SH-SY5Y (cell line): ENCODE data around the gene ARHGEF4.

Source experiments
- GATA2 ChIP-seq: IDR thresholded peaks from 2 replicates; pipeline ENCODE4 v1.6.1; 2011; ENCODE audit warnings: mild to moderate bottlenecking, low read depth, low read length
- GATA3 ChIP-seq: IDR thresholded peaks from 2 replicates; pipeline ENCODE4 v1.6.1; 2011; ENCODE audit warnings: low read depth, mild to moderate bottlenecking, low read length, moderate library complexity

The ARHGEF4 gene

GRCh38 chr2:131043199-131044074 is 206.7 kb downstream of the ARHGEF4 start:
- no peak for TF ChIP-seq GATA2
- TF ChIP-seq GATA3 = no peak

- TF ChIP-seq GATA2 (no peak), GATA3 (no peak)
Observed at GRCh38 chr2:131044075-131044756, 207.5 kb downstream of the ARHGEF4 start.

- TF ChIP-seq GATA2 = no peak
- no peak for TF ChIP-seq GATA3
Observed at GRCh38 chr2:131044757-131045150, 208.0 kb downstream of the ARHGEF4 start.

GRCh38 chr2:131045286-131046027 is 208.7 kb downstream of the ARHGEF4 start:
- no peak for TF ChIP-seq GATA2
- no peak for TF ChIP-seq GATA3

GRCh38 chr2:131046028-131046917 is 209.6 kb downstream of the ARHGEF4 start:
- TF ChIP-seq GATA2 (no peak), GATA3 (no peak)

- TF ChIP-seq GATA2 = no peak
- no peak for TF ChIP-seq GATA3
Observed at GRCh38 chr2:131046918-131047652, 210.4 kb downstream of the ARHGEF4 start.

GRCh38 chr2:131047920-131048560 is 211.3 kb downstream of the ARHGEF4 start:
- TF ChIP-seq GATA3 (no peak), GATA2 (no peak)

GRCh38 chr2:131048641-131049040 is 211.9 kb downstream of the ARHGEF4 start:
- TF ChIP-seq GATA3 = no peak
- TF ChIP-seq GATA2 = no peak

- TF ChIP-seq GATA2 = no peak
- no peak for TF ChIP-seq GATA3
Observed at GRCh38 chr2:131049150-131049718, 212.5 kb downstream of the ARHGEF4 start.

- TF ChIP-seq GATA2 (no peak), GATA3 (no peak)
Observed at GRCh38 chr2:131050896-131051295, 214.2 kb downstream of the ARHGEF4 start.

GRCh38 chr2:131052741-131053263 is 216.1 kb downstream of the ARHGEF4 start:
- no peak for TF ChIP-seq GATA3
- no peak for TF ChIP-seq GATA2

- no peak for TF ChIP-seq GATA3
- no peak for TF ChIP-seq GATA2
Observed at GRCh38 chr2:131054488-131054887, 217.8 kb downstream of the ARHGEF4 start.
